WTC11 (cell line): Measurements from ENCODE around the gene SNX1.

Experiments
- CTCF ChIP-seq: fragments of 200-600 bp; IDR thresholded peaks from 2 replicates; pipeline ENCODE4 v1.8.0; 2022; ENCODE audit warnings: antibody characterized with exemption
- E2F5 ChIP-seq: sonication (generic); formaldehyde crosslinking; IDR thresholded peaks from 2 replicates; pipeline ENCODE4 v1.8.1; 2022; ENCODE audit warnings: mild to moderate bottlenecking, moderate library complexity, missing genetic modification reagents
- ERG ChIP-seq: fragments of 250-450 bp; sonication (Bioruptor Pico); IDR thresholded peaks from 2 replicates; pipeline ENCODE4 v1.8.0; 2021; ENCODE audit warnings: mild to moderate bottlenecking
- FOXK1 ChIP-seq: sonication (generic); formaldehyde crosslinking; IDR thresholded peaks from 2 replicates; pipeline ENCODE4 v1.8.0; 2022; ENCODE audit warnings: mild to moderate bottlenecking, moderate library complexity, missing genetic modification reagents
- GRHL2 ChIP-seq: fragments of 250-450 bp; sonication (Bioruptor Pico); IDR thresholded peaks from 2 replicates; pipeline ENCODE4 v1.8.0; 2022; ENCODE audit warnings: mild to moderate bottlenecking, moderate library complexity; ENCODE audit not compliant: insufficient replicate concordance, severe bottlenecking
- HMGXB4 ChIP-seq: sonication (generic); formaldehyde crosslinking; IDR thresholded peaks from 2 replicates; pipeline ENCODE4 v1.8.1; 2023; ENCODE audit warnings: mild to moderate bottlenecking, moderate library complexity, missing genetic modification reagents
- IRF2 ChIP-seq: sonication (generic); formaldehyde crosslinking; IDR thresholded peaks from 2 replicates; pipeline ENCODE4 v1.8.0; 2022; ENCODE audit warnings: low read depth, missing genetic modification reagents, borderline replicate concordance
- JUN ChIP-seq: sonication (generic); formaldehyde crosslinking; IDR thresholded peaks from 2 replicates; pipeline ENCODE4 v1.8.0; 2023; ENCODE audit warnings: mild to moderate bottlenecking, missing genetic modification reagents
- MAX ChIP-seq: sonication (generic); formaldehyde crosslinking; IDR thresholded peaks from 2 replicates; pipeline ENCODE4 v1.8.0; 2022; ENCODE audit warnings: mild to moderate bottlenecking, missing genetic modification reagents
- MLX ChIP-seq: sonication (generic); formaldehyde crosslinking; IDR thresholded peaks from 2 replicates; pipeline ENCODE4 v1.8.1; 2023; ENCODE audit warnings: mild to moderate bottlenecking, missing genetic modification reagents, moderate library complexity
- SP1 ChIP-seq: sonication (generic); formaldehyde crosslinking; conservative IDR thresholded peaks from 2 replicates; pipeline ENCODE4 v1.8.1; 2022; ENCODE audit warnings: missing genetic modification reagents
- USF2 ChIP-seq: sonication (generic); formaldehyde crosslinking; IDR thresholded peaks from 2 replicates; pipeline ENCODE4 v1.8.1; 2023; ENCODE audit warnings: mild to moderate bottlenecking, missing genetic modification reagents, moderate library complexity
- ZBTB43 ChIP-seq: sonication (generic); formaldehyde crosslinking; IDR thresholded peaks from 2 replicates; pipeline ENCODE4 v1.8.1; 2023; ENCODE audit warnings: mild to moderate bottlenecking, missing genetic modification reagents
- ZNF317 ChIP-seq: sonication (generic); formaldehyde crosslinking; IDR thresholded peaks from 2 replicates; pipeline ENCODE4 v1.8.1; 2023; ENCODE audit warnings: low read depth, mild to moderate bottlenecking, moderate library complexity, missing genetic modification reagents, borderline replicate concordance

GRCh38 chr15:64095431-64095794 is 369 bp upstream of the SNX1 start:
- TF ChIP-seq CTCF = no peak
- TF ChIP-seq JUN (CRISPR knock-in tag) = no peak
- no peak for TF ChIP-seq SP1 (CRISPR knock-in tag)
- no peak for TF ChIP-seq HMGXB4 (CRISPR knock-in tag)
- TF ChIP-seq USF2 = no peak
- TF ChIP-seq GRHL2 (CRISPR knock-in tag) = no peak
- TF ChIP-seq MAX = no peak
- TF ChIP-seq ERG (CRISPR knock-in tag) = no peak
- TF ChIP-seq ZNF317 (CRISPR knock-in tag) = no peak
- no peak for TF ChIP-seq MLX (CRISPR knock-in tag)
- TF ChIP-seq FOXK1 = no peak
- TF ChIP-seq E2F5 (CRISPR knock-in tag) = no peak
- no peak for TF ChIP-seq ZBTB43
- no peak for TF ChIP-seq IRF2 (CRISPR knock-in tag)
